HK-2 (cell line): ENCODE measurements around the gene BAHD1.
"Not testable (repeated sequence)": the region's sequence is repeated elsewhere in the genome, so short reads cannot be mapped to it uniquely, and the experiment has no call there.

ENCODE experiments used
- DNase-seq: peaks from one replicate; pipeline ENCODE4 v3.0.0-alpha.2; 2018; ENCODE audit not compliant: unreplicated experiment

The BAHD1 gene

GRCh38 chr15:40445421-40445922, 4.7 kb downstream of the BAHD1 start:
- no peak for DNase-seq

GRCh38 chr15:40446144-40446543, 5.4 kb downstream of the BAHD1 start:
- no peak for DNase-seq

- no peak for DNase-seq
Observed at GRCh38 chr15:40448354-40448753, 7.6 kb downstream of the BAHD1 start.

- no peak for DNase-seq
Observed at GRCh38 chr15:40449275-40449674, 8.5 kb downstream of the BAHD1 start.

GRCh38 chr15:40450047-40450446, 9.3 kb downstream of the BAHD1 start:
- DNase-seq, result no peak

- DNase-seq, result no peak
Observed at GRCh38 chr15:40451527-40452158, 10.9 kb downstream of the BAHD1 start.

- no peak for DNase-seq
Observed at GRCh38 chr15:40452296-40453090, 11.7 kb downstream of the BAHD1 start.

GRCh38 chr15:40453941-40454340, 13.2 kb downstream of the BAHD1 start:
- not testable (repeated sequence) for DNase-seq

- DNase-seq, result no peak
Observed at GRCh38 chr15:40454904-40455391, 14.2 kb downstream of the BAHD1 start.

- no peak for DNase-seq
Observed at GRCh38 chr15:40456299-40456712, 15.6 kb downstream of the BAHD1 start.

GRCh38 chr15:40456738-40457137, 16.0 kb downstream of the BAHD1 start:
- no peak for DNase-seq

GRCh38 chr15:40458495-40459371, 18.0 kb downstream of the BAHD1 start:
- no peak for DNase-seq

GRCh38 chr15:40459391-40460015, 18.8 kb downstream of the BAHD1 start:
- DNase-seq, result no peak

- no peak for DNase-seq
Observed at GRCh38 chr15:40460404-40460803, 19.7 kb downstream of the BAHD1 start.

GRCh38 chr15:40461958-40462357, 21.2 kb downstream of the BAHD1 start:
- no peak for DNase-seq

- DNase-seq, result no peak
Observed at GRCh38 chr15:40463279-40463678, 22.5 kb downstream of the BAHD1 start.

- no peak for DNase-seq
Observed at GRCh38 chr15:40463886-40464545, 23.3 kb downstream of the BAHD1 start.

- DNase-seq, result no peak
Observed at GRCh38 chr15:40464595-40465185, 23.9 kb downstream of the BAHD1 start.

GRCh38 chr15:40465939-40466338, 25.2 kb downstream of the BAHD1 start:
- DNase-seq, result no peak

GRCh38 chr15:40466426-40467260, 25.9 kb downstream of the BAHD1 start:
- DNase-seq, result no peak
